ENCODE measurements around the gene PIGN.
"Not testable (repeated sequence)": the region's sequence is repeated elsewhere in the genome, so short reads cannot be mapped to it uniquely, and the experiment has no call there.

PIGN gene

GRCh38 chr18:62044490-62045000 is 142.3 kb downstream of the PIGN start:
- Histone ChIP-seq H3K9ac (ENCODE audit: low read length) (no peak overlapping the region), H3K36me3 (replicated peaks; ENCODE audit: low read depth, low read length) (no peaks in the 10 kb centered on the region), H2AFZ (ENCODE audit: low read depth, low read length) (no peak overlapping the region), H3K27me3 (ENCODE audit: low read depth, low read length) (no peaks in the 10 kb centered on the region), H3K27ac (ENCODE audit: low read length) (no peak overlapping the region), H3K79me2 (ENCODE audit: low read length) (no peaks in the 10 kb centered on the region), H3K4me3 (ENCODE audit: low read length) (no peak overlapping the region), H4K20me1 (ENCODE audit: insufficient read depth, low read length) (no peaks in the 10 kb centered on the region), H3K4me2 (ENCODE audit: low read length) (no peak overlapping the region), H3K9me3 (ENCODE audit: insufficient read depth, low read length) (peaks cover 5% of the 10 kb centered on the region), H3K4me1 (ENCODE audit: low read length) (no peaks in the 10 kb centered on the region)
- TF ChIP-seq EZH2phosphoT487 (IDR thresholded peaks at IDR 0.05; ENCODE audit: low read depth): no peak
- TF ChIP-seq, protein P1, sequence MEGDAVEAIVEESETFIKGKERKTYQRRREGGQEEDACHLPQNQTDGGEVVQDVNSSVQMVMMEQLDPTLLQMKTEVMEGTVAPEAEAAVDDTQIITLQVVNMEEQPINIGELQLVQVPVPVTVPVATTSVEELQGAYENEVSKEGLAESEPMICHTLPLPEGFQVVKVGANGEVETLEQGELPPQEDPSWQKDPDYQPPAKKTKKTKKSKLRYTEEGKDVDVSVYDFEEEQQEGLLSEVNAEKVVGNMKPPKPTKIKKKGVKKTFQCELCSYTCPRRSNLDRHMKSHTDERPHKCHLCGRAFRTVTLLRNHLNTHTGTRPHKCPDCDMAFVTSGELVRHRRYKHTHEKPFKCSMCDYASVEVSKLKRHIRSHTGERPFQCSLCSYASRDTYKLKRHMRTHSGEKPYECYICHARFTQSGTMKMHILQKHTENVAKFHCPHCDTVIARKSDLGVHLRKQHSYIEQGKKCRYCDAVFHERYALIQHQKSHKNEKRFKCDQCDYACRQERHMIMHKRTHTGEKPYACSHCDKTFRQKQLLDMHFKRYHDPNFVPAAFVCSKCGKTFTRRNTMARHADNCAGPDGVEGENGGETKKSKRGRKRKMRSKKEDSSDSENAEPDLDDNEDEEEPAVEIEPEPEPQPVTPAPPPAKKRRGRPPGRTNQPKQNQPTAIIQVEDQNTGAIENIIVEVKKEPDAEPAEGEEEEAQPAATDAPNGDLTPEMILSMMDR (IDR thresholded peaks at IDR 0.05; ENCODE audit: low read depth, low read length): no peak

GRCh38 chr18:62037989-62038778 is 148.7 kb downstream of the PIGN start:
- no peaks in the 10 kb centered on the region for H4K20me1 ChIP-seq (ENCODE audit: insufficient read depth, low read length)
- no peaks in the 10 kb centered on the region; the same call in 1 of the 2 replicates for H3K27me3 ChIP-seq (ENCODE audit: low read depth, low read length)
- no peak overlapping the region for H3K4me3 ChIP-seq (ENCODE audit: low read length)
- H3K27ac ChIP-seq (ENCODE audit: low read length): no peak overlapping the region
- H3K36me3 ChIP-seq (replicated peaks; ENCODE audit: low read depth, low read length): no peaks in the 10 kb centered on the region
- no peak overlapping the region for H3K4me2 ChIP-seq (ENCODE audit: low read length)
- no peak overlapping the region for H3K9ac ChIP-seq (ENCODE audit: low read length)
- no peaks in the 10 kb centered on the region for H3K79me2 ChIP-seq (ENCODE audit: low read length)
- H2AFZ ChIP-seq (ENCODE audit: low read depth, low read length): no peak overlapping the region
- no peaks in the 10 kb centered on the region for H3K4me1 ChIP-seq (ENCODE audit: low read length)
- TF ChIP-seq EZH2phosphoT487 (IDR thresholded peaks at IDR 0.05; ENCODE audit: low read depth): no peak
- TF ChIP-seq, protein P1 (IDR thresholded peaks at IDR 0.05; ENCODE audit: low read depth, low read length): no peak
- no peaks in the 10 kb centered on the region for H3K9me3 ChIP-seq (ENCODE audit: insufficient read depth, low read length)

GRCh38 chr18:62037012-62037742 is 149.7 kb downstream of the PIGN start:
- H3K4me1 ChIP-seq (ENCODE audit: low read length): no peaks in the 10 kb centered on the region

GRCh38 chr18:62034286-62034685 is 152.6 kb downstream of the PIGN start:
- not testable (repeated sequence) for H3K9ac ChIP-seq (ENCODE audit: low read length); H3K36me3 ChIP-seq (replicated peaks; ENCODE audit: low read depth, low read length); H3K9me3 ChIP-seq (ENCODE audit: insufficient read depth, low read length); H3K27ac ChIP-seq (ENCODE audit: low read length); H3K4me2 ChIP-seq (ENCODE audit: low read length); H3K4me3 ChIP-seq (ENCODE audit: low read length); H3K79me2 ChIP-seq (ENCODE audit: low read length); H4K20me1 ChIP-seq (ENCODE audit: insufficient read depth, low read length); H2AFZ ChIP-seq (ENCODE audit: low read depth, low read length); H3K4me1 ChIP-seq (ENCODE audit: low read length)
- peaks cover 22% of the 10 kb centered on the region for H3K27me3 ChIP-seq (ENCODE audit: low read depth, low read length)

More at GRCh38 chr18:62037012-62037742, 149.7 kb downstream of the PIGN start:
- Histone ChIP-seq H3K9ac (ENCODE audit: low read length) (no peak overlapping the region), H3K36me3 (replicated peaks; ENCODE audit: low read depth, low read length) (no peaks in the 10 kb centered on the region), H4K20me1 (ENCODE audit: insufficient read depth, low read length) (no peaks in the 10 kb centered on the region), H3K79me2 (ENCODE audit: low read length) (no peaks in the 10 kb centered on the region), H3K27me3 (ENCODE audit: low read depth, low read length) (peaks cover 2% of the 10 kb centered on the region), H3K4me2 (ENCODE audit: low read length) (no peak overlapping the region), H3K27ac (ENCODE audit: low read length) (no peak overlapping the region), H2AFZ (ENCODE audit: low read depth, low read length) (no peak overlapping the region), H3K4me3 (ENCODE audit: low read length) (no peak overlapping the region), H3K9me3 (ENCODE audit: insufficient read depth, low read length) (no peaks in the 10 kb centered on the region)
- TF ChIP-seq, protein P1 (IDR thresholded peaks at IDR 0.05; ENCODE audit: low read depth, low read length): no peak
- TF ChIP-seq EZH2phosphoT487 (IDR thresholded peaks at IDR 0.05; ENCODE audit: low read depth): no peak
